CD4-positive, alpha-beta T cell (primary cell): ENCODE results near the gene CD24. TPM values are rescaled to one million over a fixed set of nuclear protein-coding genes. Genes with fewer than 3 reads are reported as not detected.

Source experiments
- ATAC-seq: fragments of 200-7000 bp; cut with Tn5 transposase; one replicate; pipeline ENCODE4 v1.10.0; 2022; ENCODE audit warnings: mild to moderate bottlenecking; ENCODE audit not compliant: poor library complexity
- CTCF ChIA-PET: fragments of 350-600 bp; sonication (Branson Sonifier 250); formaldehyde crosslinking; loops from one replicate; lab custom pipeline; 2021; ENCODE audit warnings: antibody characterized with exemption, inconsistent platforms; lab: Charles Lee
- POLR2A ChIA-PET: fragments of 350-600 bp; sonication (Branson Sonifier 250); formaldehyde crosslinking; loops from one replicate; lab custom pipeline; 2021; ENCODE audit warnings: antibody characterized with exemption, inconsistent platforms; lab: Charles Lee
- DNase-seq, 14 experiments: peaks; one replicate each; pipeline ENCODE4 v3.0.0-alpha.2; 2013 to 2020; ENCODE audit warnings: mixed read lengths in 2 of 14
- H3K27ac ChIP-seq, 2 donors: one replicate each; pipeline versions ENCODE4 v1.5.1 to v1.7.0; 2013; ENCODE audit warnings: low read length in 2 of 2, low read depth in 1 of 2, mild to moderate bottlenecking in 1 of 2
- H3K27me3 ChIP-seq, 2 experiments: 1 replicate in 1 of 2; 2 replicates in 1 of 2; pipeline versions ENCODE4 v1.6.1 to v1.7.0; 2013; ENCODE audit warnings: low read length in 2 of 2, control low read depth in 1 of 2, mild to moderate bottlenecking in 1 of 2, moderate library complexity in 1 of 2; ENCODE audit not compliant: insufficient read depth in 2 of 2, control insufficient read depth in 1 of 2
- H3K36me3 ChIP-seq: one replicate; pipeline ENCODE4 v1.6.1; 2013; ENCODE audit warnings: low read length, control low read depth; ENCODE audit not compliant: insufficient read depth
- H3K4me1 ChIP-seq: one replicate; pipeline ENCODE4 v1.6.1; 2013; ENCODE audit warnings: low read length, control low read depth; ENCODE audit not compliant: insufficient read depth
- H3K4me3 ChIP-seq: one replicate; pipeline ENCODE4 v1.5.1; 2013; ENCODE audit warnings: mild to moderate bottlenecking, low read length, moderate library complexity
- H3K9me3 ChIP-seq, 2 experiments: 1 replicate in 1 of 2; 2 replicates in 1 of 2; pipeline versions ENCODE4 v1.6.1 to v1.7.0; 2013; ENCODE audit warnings: low read length in 2 of 2, mild to moderate bottlenecking in 2 of 2, control low read depth in 1 of 2, moderate library complexity in 1 of 2; ENCODE audit not compliant: control insufficient read depth in 1 of 2, insufficient read depth in 1 of 2
- H3K27ac Mint-ChIP-seq: one replicate; pipeline ENCODE4 v1.8.0; 2020; ENCODE audit warnings: mixed read lengths
- H3K27me3 Mint-ChIP-seq: one replicate; pipeline ENCODE4 v1.8.0; 2021; ENCODE audit warnings: mixed read lengths
- H3K36me3 Mint-ChIP-seq: one replicate; pipeline ENCODE4 v1.8.0; 2021; ENCODE audit warnings: low read depth, mixed read lengths
- H3K4me1 Mint-ChIP-seq: one replicate; pipeline ENCODE4 v1.8.0; 2021; ENCODE audit warnings: low read depth, mixed read lengths
- H3K4me3 Mint-ChIP-seq: one replicate; pipeline ENCODE4 v1.8.0; 2020; ENCODE audit warnings: mild to moderate bottlenecking, mixed read lengths
- H3K9me3 Mint-ChIP-seq: one replicate; pipeline ENCODE4 v1.8.0; 2020; ENCODE audit warnings: mixed read lengths
- CTCF ChIP-seq: fragments of 200-600 bp; IDR thresholded peaks from one replicate; pipeline ENCODE4 v1.8.0; 2022; ENCODE audit warnings: antibody characterized with exemption, mild to moderate bottlenecking
- intact Hi-C, 2 experiments: fragments of 100-400 bp; cut with DNase I in 1 of 2; cut with micrococcal nuclease in 1 of 2; formaldehyde crosslinking; loops; one replicate each; pipeline versions ENCODE4 v1.15.1 to v1.9.0; 2023 to 2025; cut with DNase I, micrococcal nuclease
- total RNA-seq, 174 experiments: library from RNA in 2 of 174; stranded (reverse) in 2 of 174; gene quantifications; one replicate each; pipeline ENCODE4 v1.2.3 and lab custom pipeline; 2021 to 2026

CD24 gene
- total RNA-seq, 2 experiments from 2014 or later = not detected

GRCh38 chr6:106980926-106981325 lies 6.4 kb upstream of the CD24 start:
- no peak overlapping the region for H3K27ac Mint-ChIP-seq
- ChIA-PET POLR2A (no interaction called here), CTCF (no interaction called here)
- H3K36me3 Mint-ChIP-seq = no peaks in the 10 kb centered on the region
- Histone ChIP-seq H3K9me3 (no peaks in the 10 kb centered on the region), H3K27me3 (peaks cover 10 to 16% of the 10 kb centered on the region in 2 experiments), H3K4me3 (no peak overlapping the region), H3K4me1 (no peaks in the 10 kb centered on the region), H3K27ac (no peak overlapping the region), H3K36me3 (no peaks in the 10 kb centered on the region)
- peaks cover 2% of the 10 kb centered on the region for H3K4me1 Mint-ChIP-seq
- DNase-seq = no peak
- no peak for ATAC-seq
- TF ChIP-seq CTCF = no peak
- H3K27me3 Mint-ChIP-seq = peaks cover 44% of the 10 kb centered on the region
- intact Hi-C loops = no loop called here
- no peaks in the 10 kb centered on the region for H3K9me3 Mint-ChIP-seq
- H3K4me3 Mint-ChIP-seq = no peak overlapping the region

- Histone ChIP-seq H3K27me3 (peaks cover 10 to 18% of the 10 kb centered on the region in 2 experiments), H3K36me3 (no peaks in the 10 kb centered on the region), H3K4me1 (peaks cover 7% of the 10 kb centered on the region), H3K9me3 (no peaks in the 10 kb centered on the region), H3K27ac (no peak overlapping the region), H3K4me3 (no peak overlapping the region)
- no peak for ATAC-seq
- Mint-ChIP-seq H3K9me3 (no peaks in the 10 kb centered on the region), H3K4me3 (no peak overlapping the region), H3K4me1 (peaks cover 6% of the 10 kb centered on the region), H3K27me3 (peaks cover 44% of the 10 kb centered on the region), H3K27ac (no peak overlapping the region), H3K36me3 (no peaks in the 10 kb centered on the region)
- ChIA-PET CTCF (interaction anchor here (0.5 to 1.7 kb wide), 12 partner anchors 10 to 648 kb away, joined by 3 to 9 read pairs (median 4); no protein-coding TSS in a partner anchor), POLR2A (no interaction called here)
- DNase-seq = peak; percentile 58 to 84 (median 70)
- intact Hi-C loops = loop anchor here (1.0 to 5.0 kb wide), 4 partner anchors 412 to 644 kb away; no protein-coding TSS in a partner anchor
- TF ChIP-seq CTCF = peak; percentile 90
Measured at GRCh38 chr6:106979435-106979884, 4.9 kb upstream of the CD24 start.

- H3K4me1 ChIP-seq = peaks cover 21% of the 10 kb centered on the region
- Mint-ChIP-seq H3K4me3 (no peak overlapping the region), H3K9me3 (no peaks in the 10 kb centered on the region), H3K27me3 (peaks cover 55% of the 10 kb centered on the region), H3K27ac (no peak overlapping the region), H3K36me3 (no peaks in the 10 kb centered on the region), H3K4me1 (peaks cover 6% of the 10 kb centered on the region)
- POLR2A ChIA-PET = no interaction called here
- H3K36me3 ChIP-seq = no peaks in the 10 kb centered on the region
- H3K27ac ChIP-seq = no peak overlapping the region
- CTCF ChIA-PET = no interaction called here
- no peak for TF ChIP-seq CTCF
- peaks cover 27 to 31% of the 10 kb centered on the region in 2 experiments for H3K27me3 ChIP-seq
- no peak overlapping the region for H3K4me3 ChIP-seq
- intact Hi-C loops = loop anchor here (5.0 kb wide), 1 partner anchor 410 kb away; no protein-coding TSS in a partner anchor
- DNase-seq (no peak), ATAC-seq (no peak)
- peaks cover 0 to 12% of the 10 kb centered on the region in 2 experiments for H3K9me3 ChIP-seq
Measured at GRCh38 chr6:106977246-106977645, 2.7 kb upstream of the CD24 start.
